ENCODE measurements around the gene PTTG2.

Gene PTTG2

DNA sequence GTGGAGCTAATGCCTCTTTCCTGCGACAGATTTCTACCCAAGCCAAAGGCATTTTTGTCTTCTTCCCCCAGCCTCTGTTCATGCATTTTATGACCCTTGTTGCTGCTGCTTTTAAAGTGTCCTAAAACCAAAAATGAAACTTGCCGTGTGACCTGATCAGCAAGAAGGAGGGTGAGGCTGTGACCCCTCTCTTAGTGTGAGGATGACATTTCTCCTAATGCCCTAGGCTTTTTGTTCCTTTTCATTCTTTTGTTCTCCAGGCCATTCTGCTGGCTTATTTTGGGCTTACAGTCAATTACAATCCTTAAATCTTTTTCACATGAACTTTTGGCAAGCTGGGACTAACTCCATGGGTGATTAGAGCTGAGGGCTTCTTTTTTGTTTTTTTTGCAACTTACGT lies 34.4 kb downstream of the PTTG2 start:
- H3K4me3 ChIP-seq (ENCODE audit: low read length) = no peak overlapping the region
- TF ChIP-seq, protein P1, sequence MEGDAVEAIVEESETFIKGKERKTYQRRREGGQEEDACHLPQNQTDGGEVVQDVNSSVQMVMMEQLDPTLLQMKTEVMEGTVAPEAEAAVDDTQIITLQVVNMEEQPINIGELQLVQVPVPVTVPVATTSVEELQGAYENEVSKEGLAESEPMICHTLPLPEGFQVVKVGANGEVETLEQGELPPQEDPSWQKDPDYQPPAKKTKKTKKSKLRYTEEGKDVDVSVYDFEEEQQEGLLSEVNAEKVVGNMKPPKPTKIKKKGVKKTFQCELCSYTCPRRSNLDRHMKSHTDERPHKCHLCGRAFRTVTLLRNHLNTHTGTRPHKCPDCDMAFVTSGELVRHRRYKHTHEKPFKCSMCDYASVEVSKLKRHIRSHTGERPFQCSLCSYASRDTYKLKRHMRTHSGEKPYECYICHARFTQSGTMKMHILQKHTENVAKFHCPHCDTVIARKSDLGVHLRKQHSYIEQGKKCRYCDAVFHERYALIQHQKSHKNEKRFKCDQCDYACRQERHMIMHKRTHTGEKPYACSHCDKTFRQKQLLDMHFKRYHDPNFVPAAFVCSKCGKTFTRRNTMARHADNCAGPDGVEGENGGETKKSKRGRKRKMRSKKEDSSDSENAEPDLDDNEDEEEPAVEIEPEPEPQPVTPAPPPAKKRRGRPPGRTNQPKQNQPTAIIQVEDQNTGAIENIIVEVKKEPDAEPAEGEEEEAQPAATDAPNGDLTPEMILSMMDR (conservative IDR thresholded peaks at IDR 0.05; ENCODE audit: low read length) = no peak
- DNase-seq (ENCODE audit: low read depth) = no peak

DNA sequence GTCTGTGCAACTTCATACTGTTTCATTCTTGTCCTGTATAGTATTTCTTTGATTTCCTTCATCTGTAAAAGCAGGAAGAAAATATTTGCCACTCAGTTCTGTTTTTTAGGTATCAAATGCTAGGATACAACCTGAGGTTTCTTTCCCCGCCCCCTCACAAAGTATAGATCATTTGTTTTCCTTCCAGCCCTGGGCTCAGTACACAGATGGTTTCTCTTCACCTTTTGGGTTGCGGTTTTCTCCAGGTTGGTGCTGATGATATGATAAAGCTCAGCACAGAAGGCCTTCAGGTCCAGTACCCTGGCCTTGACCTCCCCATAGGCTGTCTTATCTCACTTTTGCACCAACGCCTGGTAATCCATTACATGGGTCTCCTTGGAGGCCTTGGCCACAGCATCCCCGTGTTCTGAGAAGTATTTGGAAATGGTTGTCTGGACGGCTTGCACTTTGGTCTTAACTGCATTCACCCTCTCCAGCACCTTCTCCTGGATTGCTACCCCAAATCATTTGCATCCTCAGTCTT lies 35.2 kb downstream of the PTTG2 start:
- TF ChIP-seq, protein P1 (conservative IDR thresholded peaks at IDR 0.05; ENCODE audit: low read length) = no peak
- H3K4me3 ChIP-seq (ENCODE audit: low read length) = no peak overlapping the region
- DNase-seq (ENCODE audit: low read depth) = no peak

DNA sequence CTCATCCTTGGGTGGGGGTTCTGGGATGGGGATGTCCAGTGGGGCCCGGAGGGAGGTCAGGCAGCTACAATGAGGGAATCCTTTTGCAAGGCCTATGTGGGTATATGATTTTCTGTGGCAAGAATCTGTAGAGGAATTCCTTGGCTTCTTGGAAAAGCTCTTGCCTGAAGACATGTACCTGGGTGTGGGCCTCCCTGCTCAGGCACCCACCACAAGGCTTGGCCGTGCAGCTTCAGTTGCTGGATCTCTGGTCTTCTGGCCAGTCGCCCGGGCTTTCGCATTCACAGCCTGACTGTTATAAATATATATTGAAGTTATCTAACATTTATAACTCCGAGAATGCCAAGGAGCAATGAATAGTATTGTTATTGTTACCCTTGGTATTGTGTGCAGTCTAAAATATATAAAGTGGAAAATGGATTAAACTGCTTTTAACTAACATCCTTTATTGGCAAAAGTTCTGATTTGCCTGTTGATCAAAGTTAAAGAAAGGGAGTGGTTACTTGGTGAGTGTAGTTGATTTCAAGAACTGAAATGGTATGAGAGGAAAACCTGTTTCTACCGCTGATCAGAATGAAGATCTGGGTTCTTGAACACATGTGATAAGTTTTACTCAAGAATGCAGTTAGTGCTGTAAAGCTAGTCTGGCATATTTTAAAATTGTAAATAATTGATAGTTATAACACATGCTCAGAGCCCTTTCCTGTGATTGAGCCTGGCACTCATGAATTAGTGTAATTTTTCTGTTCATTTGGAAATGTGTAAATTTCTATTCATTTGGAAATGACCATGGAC lies 36.0 kb downstream of the PTTG2 start:
- H3K4me3 ChIP-seq (ENCODE audit: low read length) = no peak overlapping the region
- TF ChIP-seq, protein P1 (conservative IDR thresholded peaks at IDR 0.05; ENCODE audit: low read length) = no peak
- no peak for DNase-seq (ENCODE audit: low read depth)

DNA sequence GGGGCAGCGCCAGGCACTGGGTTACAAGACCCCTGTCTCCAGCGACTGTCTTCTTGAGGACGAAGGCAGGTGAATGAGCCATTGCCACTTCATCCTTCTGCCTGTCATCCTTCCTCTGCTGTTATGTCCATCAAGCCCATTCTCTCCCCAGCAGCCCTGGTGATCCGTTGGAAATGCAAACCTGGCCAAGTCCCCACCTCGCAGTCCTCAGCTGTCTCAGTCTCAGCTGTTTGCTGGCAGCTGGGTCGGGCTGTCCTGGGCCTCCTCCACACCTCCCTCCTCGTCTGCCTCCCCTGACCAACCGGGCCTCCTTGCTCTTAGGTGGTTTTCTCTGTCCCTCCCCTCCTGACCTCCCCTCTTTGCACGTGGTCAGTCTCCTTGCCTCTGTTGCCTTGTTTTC lies 38.0 kb downstream of the PTTG2 start:
- TF ChIP-seq, protein P1 (conservative IDR thresholded peaks at IDR 0.05; ENCODE audit: low read length) = no peak
- DNase-seq (ENCODE audit: low read depth) = no peak
- no peak overlapping the region for H3K4me3 ChIP-seq (ENCODE audit: low read length)

DNA sequence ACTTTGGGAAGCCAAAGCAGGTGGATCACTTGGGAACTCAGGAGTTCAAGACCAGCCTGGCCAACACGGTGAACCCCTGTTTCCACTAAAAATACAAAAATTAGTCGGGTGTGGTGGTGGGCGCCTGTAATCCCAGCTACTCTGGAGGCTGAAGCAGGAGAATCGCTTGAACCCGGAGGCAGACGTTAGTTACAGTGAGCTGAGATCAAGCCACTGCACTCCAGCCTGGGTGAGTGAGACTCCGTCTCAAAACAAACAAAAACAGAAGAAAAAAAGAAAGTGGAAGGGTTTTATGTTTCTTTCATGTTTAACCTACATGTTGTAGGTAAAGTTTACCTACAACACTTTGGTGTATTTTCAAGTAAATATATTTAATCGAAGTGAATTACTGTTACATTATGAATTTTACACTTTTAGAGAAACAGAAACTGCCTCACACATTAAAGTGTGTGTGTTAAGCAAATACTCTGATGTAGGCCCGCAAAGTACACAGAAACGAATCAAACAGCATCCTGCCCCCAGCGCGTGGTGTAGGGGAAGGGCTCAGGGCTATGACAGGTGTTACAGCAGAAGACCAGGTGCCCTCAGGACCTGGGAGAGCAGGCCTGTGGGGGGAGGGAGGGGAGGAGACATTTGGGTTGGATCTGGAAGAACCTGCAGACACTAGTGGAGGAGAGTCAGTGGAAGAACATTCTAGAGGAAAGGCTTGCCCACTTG lies 39.0 kb downstream of the PTTG2 start:
- TF ChIP-seq, protein P1 (conservative IDR thresholded peaks at IDR 0.05; ENCODE audit: low read length) = no peak
- no peak overlapping the region for H3K4me3 ChIP-seq (ENCODE audit: low read length)
- DNase-seq (ENCODE audit: low read depth) = no peak

DNA sequence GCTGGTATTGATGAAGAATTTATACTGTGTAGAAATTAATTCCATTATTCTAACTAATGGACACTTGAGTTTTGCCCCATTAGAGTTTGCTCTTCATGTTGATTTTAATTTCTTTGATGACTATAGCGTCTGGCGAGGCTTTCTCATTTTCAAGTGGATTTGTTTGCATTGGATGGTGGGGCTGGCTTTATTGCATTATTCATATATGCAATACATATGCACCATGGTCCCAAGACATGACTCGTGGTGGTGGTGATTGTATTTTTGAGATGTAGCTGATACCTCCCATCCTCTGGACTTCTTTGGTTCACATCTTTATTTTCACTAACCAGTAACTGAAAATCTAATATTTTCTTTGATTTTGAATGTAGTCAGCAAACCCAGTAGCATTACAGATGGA lies 39.8 kb downstream of the PTTG2 start:
- DNase-seq (ENCODE audit: low read depth) = no peak
- TF ChIP-seq, protein P1 (conservative IDR thresholded peaks at IDR 0.05; ENCODE audit: low read length) = no peak
- H3K4me3 ChIP-seq (ENCODE audit: low read length) = no peak overlapping the region

Measured in AG10803 (cell line).